ENCODE measurements around the gene EPB41L4A. TPM values are rescaled to one million over a fixed set of nuclear protein-coding genes. Genes with fewer than 3 reads are reported as not detected.

EPB41L4A gene
- total RNA-seq, 1 experiment from 2014 or later: 0.87 TPM

- DNase-seq (ENCODE audit: low read depth, low spot score) (no peak), ATAC-seq (no peak)
- ChIA-PET CTCF (no interaction called here), POLR2A (no interaction called here)
- H3K27ac ChIP-seq (ENCODE audit: low read length): no peak overlapping the region
- intact Hi-C loops (cut with micrococcal nuclease; ENCODE audit: unreplicated experiment): no loop called here
- no peaks in the 10 kb centered on the region for H3K4me1 ChIP-seq (ENCODE audit: control insufficient read depth, insufficient read depth, low read length)
- H3K4me3 ChIP-seq (ENCODE audit: low read depth in 2 of 2, low read length in 2 of 2): no peak overlapping the region
- TF ChIP-seq TCF7L2 (IDR thresholded peaks at IDR 0.05; ENCODE audit: low read depth, low read length): no peak
- no peak for TF ChIP-seq SIN3A (IDR thresholded peaks at IDR 0.05; ENCODE audit: borderline replicate concordance, insufficient read depth, low read depth, low read length)
- no peak for TF ChIP-seq REST (IDR thresholded peaks at IDR 0.05; ENCODE audit: insufficient read depth in 1 of 2, low read depth in 2 of 2, low read length in 1 of 2)
- TF ChIP-seq CTCF (IDR thresholded peaks at IDR 0.05): no peak
- TF ChIP-seq POLR2AphosphoS5 (IDR thresholded peaks at IDR 0.05; ENCODE audit: low read depth, low read length): no peak
- H3K9me3 ChIP-seq (ENCODE audit: control insufficient read depth, insufficient read depth, low read depth, low read length): no peaks in the 10 kb centered on the region
- H3K36me3 ChIP-seq (ENCODE audit: control insufficient read depth, insufficient read depth, low read length): no peaks in the 10 kb centered on the region
- BruUV-seq (replicated peaks): no TSS peak
- H3K27me3 ChIP-seq (ENCODE audit: control insufficient read depth, insufficient read depth, low read length): peaks cover 5% of the 10 kb centered on the region; the same call in 1 of the 2 replicates
- in situ Hi-C loops (cut with HindIII; ENCODE audit: low pct_unique_long_range_greater_than_20kb, low sequenced_read_pairs): no loop called here
Observed at GRCh38 chr5:112407666-112408065, 11.4 kb downstream of the EPB41L4A start.

- ATAC-seq (no peak), DNase-seq (ENCODE audit: low read depth, low spot score) (no peak)
- Histone ChIP-seq H3K4me3 (ENCODE audit: low read depth in 2 of 2, low read length in 2 of 2) (no peak overlapping the region), H3K27ac (ENCODE audit: low read length) (no peak overlapping the region), H3K27me3 (ENCODE audit: control insufficient read depth, insufficient read depth, low read length) (peaks cover 3% of the 10 kb centered on the region; the same call in 1 of the 2 replicates), H3K36me3 (ENCODE audit: control insufficient read depth, insufficient read depth, low read length) (no peaks in the 10 kb centered on the region), H3K9me3 (ENCODE audit: control insufficient read depth, insufficient read depth, low read depth, low read length) (no peaks in the 10 kb centered on the region), H3K4me1 (ENCODE audit: control insufficient read depth, insufficient read depth, low read length) (no peaks in the 10 kb centered on the region)
- in situ Hi-C loops (cut with HindIII; ENCODE audit: low pct_unique_long_range_greater_than_20kb, low sequenced_read_pairs) (no loop called here), intact Hi-C loops (cut with micrococcal nuclease; ENCODE audit: unreplicated experiment) (no loop called here)
- no TSS peak for BruUV-seq (replicated peaks)
- no peak for TF ChIP-seq REST (IDR thresholded peaks at IDR 0.05; ENCODE audit: insufficient read depth in 1 of 2, low read depth in 2 of 2, low read length in 1 of 2)
- TF ChIP-seq POLR2AphosphoS5 (IDR thresholded peaks at IDR 0.05; ENCODE audit: low read depth, low read length): no peak
- TF ChIP-seq CTCF (IDR thresholded peaks at IDR 0.05): no peak
- no peak for TF ChIP-seq TCF7L2 (IDR thresholded peaks at IDR 0.05; ENCODE audit: low read depth, low read length)
- TF ChIP-seq SIN3A (IDR thresholded peaks at IDR 0.05; ENCODE audit: borderline replicate concordance, insufficient read depth, low read depth, low read length): no peak
- ChIA-PET POLR2A (no interaction called here), CTCF (no interaction called here)
Observed at GRCh38 chr5:112407240-112407639, 11.8 kb downstream of the EPB41L4A start.
